Endothelial cell of umbilical vein (primary cell): ENCODE measurements around the gene MAN2B2. TPM values are rescaled to one million over a fixed set of nuclear protein-coding genes. Genes with fewer than 3 reads are reported as not detected.

Experiments used
- BruUV-seq: library from RNA; stranded (reverse); fragments of 400-500 nt; replicated peaks from 2 replicates; lab custom pipeline; 2021; lab: Mats Ljungman, UMichigan
- CTCF ChIA-PET: fragments of 300-600, 350-600 bp; sonication (Branson Sonifier 250); formaldehyde crosslinking; loops from one replicate; lab custom pipeline; 2021; ENCODE audit warnings: antibody characterized with exemption, inconsistent platforms; lab: Charles Lee
- POLR2A ChIA-PET: fragments of 300-600, 350-600 bp; sonication (Branson Sonifier 250); formaldehyde crosslinking; loops from one replicate; lab custom pipeline; 2021; ENCODE audit warnings: antibody characterized with exemption, inconsistent platforms; lab: Charles Lee
- DNase-seq: peaks from one replicate; pipeline ENCODE4 v3.0.0-alpha.2; 2011; ENCODE audit warnings: low read depth, low spot score
- FAIRE-seq: peaks from 2 replicates; lab custom pipeline; 2011; peaks lifted over from hg19 to GRCh38; lab: Jason Lieb, UNC
- H2AFZ ChIP-seq: 2 replicates; pipeline ENCODE4 v1.6.0; 2012; ENCODE audit warnings: low read depth, low read length, control low read depth, inconsistent platforms
- H3K27ac ChIP-seq: 2 replicates; pipeline ENCODE4 v1.5.1; 2011; ENCODE audit warnings: low read depth, mild to moderate bottlenecking, control low read depth, low read length, moderate library complexity; ENCODE audit not compliant: insufficient read depth
- H3K27me3 ChIP-seq, 2 experiments: 2 replicates each; pipeline versions ENCODE4 v1.6.0 to v1.6.1; 2011; ENCODE audit warnings: low read length in 2 of 2, mixed read lengths in 1 of 2; ENCODE audit not compliant: control insufficient read depth in 2 of 2, insufficient read depth in 2 of 2
- H3K36me3 ChIP-seq, 2 experiments: 2 replicates in 1 of 2; 3 replicates in 1 of 2; pipeline ENCODE4 v1.5.1; 2011; ENCODE audit warnings: low read length in 2 of 2, mild to moderate bottlenecking in 1 of 2, moderate library complexity in 1 of 2; ENCODE audit not compliant: control insufficient read depth in 2 of 2, insufficient read depth in 2 of 2; ENCODE audit errors: extremely low read depth in 1 of 2
- H3K4me1 ChIP-seq: 3 replicates; pipeline ENCODE4 v1.5.1; 2011; ENCODE audit warnings: mild to moderate bottlenecking, low read length; ENCODE audit not compliant: control insufficient read depth, insufficient read depth; ENCODE audit errors: extremely low read depth
- H3K4me2 ChIP-seq: 2 replicates; pipeline ENCODE4 v1.6.1; 2011; ENCODE audit warnings: low read length, control low read depth, mixed read lengths; ENCODE audit not compliant: insufficient read depth
- H3K4me3 ChIP-seq, 3 experiments: fragments of 200-600 bp in 1 of 3; sonication (generic), shearing (Covaris generic) in 1 of 3; replicated peaks in 1 of 3; 2 replicates each; pipeline ENCODE4 v1.5.1; 2011 to 2016; ENCODE audit warnings: control low read depth in 3 of 3, low read length in 3 of 3, mild to moderate bottlenecking in 2 of 3, inconsistent platforms in 1 of 3, low read depth in 1 of 3, moderate library complexity in 1 of 3; ENCODE audit not compliant: insufficient read depth in 1 of 3
- H3K79me2 ChIP-seq: 2 replicates; pipeline ENCODE4 v1.6.0; 2012; ENCODE audit warnings: low read length, inconsistent platforms; ENCODE audit not compliant: control insufficient read depth, insufficient read depth
- H3K9ac ChIP-seq: replicated peaks from 2 replicates; pipeline ENCODE3; 2011; ENCODE audit warnings: low read length, control low read depth; ENCODE audit not compliant: insufficient read depth; ENCODE audit errors: extremely low read depth
- H3K9me1 ChIP-seq: replicated peaks from 3 replicates; pipeline ENCODE4 v1.6.0; 2011; ENCODE audit warnings: mild to moderate bottlenecking, low read length; ENCODE audit not compliant: control insufficient read depth, insufficient read depth; ENCODE audit errors: extremely low read depth
- H3K9me3 ChIP-seq: replicated peaks from 2 replicates; pipeline ENCODE4 v1.5.1; 2012; ENCODE audit warnings: low read length, inconsistent platforms; ENCODE audit not compliant: control insufficient read depth, insufficient read depth
- H4K20me1 ChIP-seq: replicated peaks from 2 replicates; pipeline ENCODE3; 2011; ENCODE audit warnings: mild to moderate bottlenecking, low read length; ENCODE audit not compliant: control insufficient read depth, insufficient read depth; ENCODE audit errors: extremely low read depth
- CTCF ChIP-seq, 2 donors: IDR thresholded peaks; 1 replicate in 1 of 2; 2 replicates in 1 of 2; pipeline ENCODE4 v1.5.1; 2011; ENCODE audit warnings: low read length in 2 of 2, mild to moderate bottlenecking in 2 of 2, moderate library complexity in 2 of 2, control low read depth in 1 of 2, inconsistent platforms in 1 of 2, low read depth in 1 of 2; ENCODE audit not compliant: insufficient read depth in 1 of 2; ENCODE audit errors: extremely low read depth in 1 of 2
- EZH2 ChIP-seq: IDR thresholded peaks from 2 replicates; pipeline ENCODE4 v1.6.1; 2012; ENCODE audit warnings: borderline replicate concordance, low read depth, mild to moderate bottlenecking, moderate library complexity, low read length, inconsistent platforms; ENCODE audit not compliant: severe bottlenecking
- FOS ChIP-seq: IDR thresholded peaks from 2 replicates; pipeline ENCODE4 v1.6.1; 2011; ENCODE audit warnings: mild to moderate bottlenecking, low read length, moderate library complexity, borderline replicate concordance; ENCODE audit not compliant: insufficient read depth
- GATA2 ChIP-seq: IDR thresholded peaks from 2 replicates; pipeline ENCODE4 v1.7.0; 2011; ENCODE audit warnings: low read depth, mild to moderate bottlenecking, moderate library complexity, mixed read lengths, low read length; ENCODE audit not compliant: insufficient read length, insufficient read depth
- JUN ChIP-seq: IDR thresholded peaks from 2 replicates; pipeline ENCODE4 v1.6.1; 2011; ENCODE audit warnings: borderline replicate concordance, low read depth; ENCODE audit not compliant: insufficient read length, insufficient read depth
- MAX ChIP-seq: IDR thresholded peaks from 2 replicates; pipeline ENCODE4 v1.6.1; 2011; ENCODE audit not compliant: insufficient read depth, insufficient read length
- MYC ChIP-seq: IDR thresholded peaks from one replicate; pipeline ENCODE4 v1.6.1; 2011; ENCODE audit warnings: mild to moderate bottlenecking, low read depth, low read length
- POLR2A ChIP-seq: IDR thresholded peaks from 2 replicates; pipeline ENCODE4 v1.6.1; 2012; ENCODE audit warnings: low read depth, mild to moderate bottlenecking, control low read depth, low read length
- POLR2AphosphoS5 ChIP-seq: IDR thresholded peaks from 2 replicates; pipeline ENCODE4 v1.6.1; 2012; ENCODE audit warnings: low read depth, mild to moderate bottlenecking, control low read depth, low read length, moderate library complexity; ENCODE audit not compliant: insufficient read depth
- dilution Hi-C: fragments of 300-500 bp; cut with MboI; formaldehyde crosslinking; loops from one replicate; pipeline ENCODE4 v1.15.0; 2019; ENCODE audit warnings: low sequenced_read_pairs; ENCODE audit not compliant: extremely low pct_ligation_motif_present
- intact Hi-C: fragments of 100-400 bp; cut with micrococcal nuclease; formaldehyde crosslinking; loops from one replicate; pipeline ENCODE4 v1.10.0; 2022
- polyA plus RNA-seq, 4 experiments: library from polyadenylated mRNA; depleted of rRNA in 3 of 4; stranded (reverse) in 3 of 4; unstranded in 1 of 4; fragments of >200 nt; gene quantifications; 2 replicates each; pipeline versions ENCODE4 v1.2.1 to v1.2.3, GENCODE V29; 2011 to 2012; ENCODE audit warnings: missing spikeins in 1 of 4
- total RNA-seq: library from RNA; stranded (reverse); gene quantifications from 2 replicates; pipeline ENCODE4 v1.2.3, GENCODE V29; 2021

MAN2B2 gene
- total and polyA plus RNA-seq, 2 donors (not counting 3 experiments of a cell fraction or from before 2014, with no cell fraction given) = 15.7 to 25.1 TPM

- dilution Hi-C loops = no loop called here
- peaks cover 38 to 47% of the 10 kb centered on the region in 2 experiments for H3K27me3 ChIP-seq
- H2AFZ ChIP-seq = no peak overlapping the region
- BruUV-seq = no TSS peak
- TF ChIP-seq JUN (no peak), POLR2AphosphoS5 (no peak), MAX (no peak), EZH2 (no peak), CTCF (IDR thresholded peaks at IDR 0.05; ENCODE audit: extremely low read depth in 1 of 2, insufficient read depth in 1 of 2, low read depth in 1 of 2, low read length in 2 of 2) (no peak), FOS (no peak), MYC (no peak), POLR2A (no peak), GATA2 (no peak)
- POLR2A ChIA-PET = no interaction called here
- no peak for DNase-seq
- H3K27ac ChIP-seq = no peak overlapping the region
- CTCF ChIA-PET = interaction anchor here (1.2 kb wide), 1 partner anchor 15 kb away, joined by 7 read pairs; no protein-coding TSS in a partner anchor
- intact Hi-C loops = no loop called here
- H3K9ac ChIP-seq = no peak overlapping the region
- H3K9me3 ChIP-seq = no peaks in the 10 kb centered on the region
- no peaks in the 10 kb centered on the region for H3K4me1 ChIP-seq
- no peak overlapping the region for H3K4me2 ChIP-seq
- no peaks in the 10 kb centered on the region for H3K79me2 ChIP-seq
- no peaks in the 10 kb centered on the region for H3K36me3 ChIP-seq
- H4K20me1 ChIP-seq = no peaks in the 10 kb centered on the region
- no peak overlapping the region for H3K4me3 ChIP-seq
- H3K9me1 ChIP-seq = no peaks in the 10 kb centered on the region
- no peak for FAIRE-seq
Measured at GRCh38 chr4:6561706-6562371, 13.2 kb upstream of the MAN2B2 start.
